Mononuclear cell (primary cell): ENCODE measurements around the gene GBA2. TPM values are rescaled to one million over a fixed set of nuclear protein-coding genes. Genes with fewer than 3 reads are reported as not detected.

Source experiments
- H3K27me3 ChIP-seq: 2 replicates; pipeline ENCODE4 v1.6.0; 2011; ENCODE audit warnings: low read length, control low read depth; ENCODE audit not compliant: insufficient read depth
- H3K4me1 ChIP-seq: 2 replicates; pipeline ENCODE4 v1.5.1; 2011; ENCODE audit warnings: mild to moderate bottlenecking, low read length, control low read depth; ENCODE audit not compliant: insufficient read depth
- H3K4me3 ChIP-seq: 2 replicates; pipeline ENCODE4 v1.5.1; 2011; ENCODE audit warnings: mild to moderate bottlenecking, low read length, moderate library complexity
- H3K9me3 ChIP-seq: 2 replicates; pipeline ENCODE4 v1.5.1; 2011; ENCODE audit warnings: low read depth, mild to moderate bottlenecking, control low read depth, low read length
- total RNA-seq: library from RNA; depleted of rRNA; stranded (reverse); fragments of >200 nt; gene quantifications from one replicate; pipeline ENCODE4 v1.2.3, GENCODE V29; 2012

GBA2 gene
- total RNA-seq, 1 donor: 13.4 TPM

- peaks cover 26% of the 10 kb centered on the region for H3K4me1 ChIP-seq
- H3K9me3 ChIP-seq: no peaks in the 10 kb centered on the region
- no peak overlapping the region for H3K4me3 ChIP-seq
- no peaks in the 10 kb centered on the region for H3K27me3 ChIP-seq
These were observed 12.8 kb downstream of the GBA2 start for GRCh38 chr9:35736201-35736633.

- H3K9me3 ChIP-seq: no peaks in the 10 kb centered on the region
- H3K4me1 ChIP-seq: peaks cover 47% of the 10 kb centered on the region
- no peak overlapping the region for H3K4me3 ChIP-seq
- no peaks in the 10 kb centered on the region for H3K27me3 ChIP-seq
These were observed 14.9 kb downstream of the GBA2 start for GRCh38 chr9:35734096-35734495.

- H3K4me1 ChIP-seq: peaks cover 59% of the 10 kb centered on the region
- H3K9me3 ChIP-seq: no peaks in the 10 kb centered on the region
- peak overlapping the region; percentile 77 for H3K4me3 ChIP-seq
- no peaks in the 10 kb centered on the region for H3K27me3 ChIP-seq
These were observed 16.1 kb downstream of the GBA2 start for GRCh38 chr9:35732800-35733541.

GRCh38 chr9:35732185-35732799 is 16.7 kb downstream of the GBA2 start, which contains the start of the genes CREB3 and TLN1:
CREB3 (plus strand) TSS chr9:35732666; CDS start chr9:35732773, 107 bp downstream.
TLN1 (minus strand) TSS chr9:35732195; CDS start chr9:35725694, 6,501 bp downstream.
- no peaks in the 10 kb centered on the region for H3K9me3 ChIP-seq
- H3K27me3 ChIP-seq: no peaks in the 10 kb centered on the region
- peak within 1 kb of the TSS; percentile 77 for H3K4me3 ChIP-seq
- peaks cover 65% of the 10 kb centered on the region for H3K4me1 ChIP-seq

- Histone ChIP-seq H3K4me1 (peaks cover 72% of the 10 kb centered on the region), H3K27me3 (no peaks in the 10 kb centered on the region), H3K9me3 (no peaks in the 10 kb centered on the region), H3K4me3 (peak overlapping the region; percentile 77)
These were observed 17.4 kb downstream of the GBA2 start for GRCh38 chr9:35731415-35732184.

GRCh38 chr9:35730486-35730854 is 18.6 kb downstream of the GBA2 start:
- H3K4me3 ChIP-seq: peak overlapping the region; percentile 77
- peaks cover 69% of the 10 kb centered on the region for H3K4me1 ChIP-seq
- no peaks in the 10 kb centered on the region for H3K9me3 ChIP-seq
- H3K27me3 ChIP-seq: no peaks in the 10 kb centered on the region

- Histone ChIP-seq H3K27me3 (no peaks in the 10 kb centered on the region), H3K4me1 (peaks cover 69% of the 10 kb centered on the region), H3K9me3 (no peaks in the 10 kb centered on the region), H3K4me3 (peak overlapping the region; percentile 77)
These were observed 19.1 kb downstream of the GBA2 start for GRCh38 chr9:35729700-35730485.

GRCh38 chr9:35729101-35729500 is 19.9 kb downstream of the GBA2 start:
- no peaks in the 10 kb centered on the region for H3K9me3 ChIP-seq

GRCh38 chr9:35728041-35728971 is 20.7 kb downstream of the GBA2 start:
- Histone ChIP-seq H3K4me1 (peaks cover 60% of the 10 kb centered on the region), H3K27me3 (no peaks in the 10 kb centered on the region), H3K4me3 (peak overlapping the region; percentile 13), H3K9me3 (no peaks in the 10 kb centered on the region)

More at GRCh38 chr9:35729101-35729500, 19.9 kb downstream of the GBA2 start:
- Histone ChIP-seq H3K4me1 (peaks cover 68% of the 10 kb centered on the region), H3K27me3 (no peaks in the 10 kb centered on the region), H3K4me3 (peak overlapping the region; percentile 77)

GRCh38 chr9:35727676-35728040 is 21.4 kb downstream of the GBA2 start:
- H3K4me3 ChIP-seq: peak overlapping the region; percentile 13
- H3K27me3 ChIP-seq: no peaks in the 10 kb centered on the region

GRCh38 chr9:35726931-35727330 is 22.1 kb downstream of the GBA2 start:
- Histone ChIP-seq H3K9me3 (no peaks in the 10 kb centered on the region), H3K27me3 (no peaks in the 10 kb centered on the region), H3K4me3 (no peak overlapping the region), H3K4me1 (peaks cover 53% of the 10 kb centered on the region)

More at GRCh38 chr9:35727676-35728040, 21.4 kb downstream of the GBA2 start:
- Histone ChIP-seq H3K9me3 (no peaks in the 10 kb centered on the region), H3K4me1 (peaks cover 54% of the 10 kb centered on the region)

GRCh38 chr9:35725362-35725761 is 23.7 kb downstream of the GBA2 start:
- H3K4me3 ChIP-seq: no peak overlapping the region

GRCh38 chr9:35723908-35724307 is 25.1 kb downstream of the GBA2 start:
- no peak overlapping the region for H3K4me3 ChIP-seq
- H3K27me3 ChIP-seq: no peaks in the 10 kb centered on the region
- H3K4me1 ChIP-seq: peaks cover 35% of the 10 kb centered on the region
- no peaks in the 10 kb centered on the region for H3K9me3 ChIP-seq

More at GRCh38 chr9:35725362-35725761, 23.7 kb downstream of the GBA2 start:
- Histone ChIP-seq H3K27me3 (no peaks in the 10 kb centered on the region), H3K9me3 (no peaks in the 10 kb centered on the region), H3K4me1 (peaks cover 42% of the 10 kb centered on the region)
